PC-3 (cell line): ENCODE results near the gene SYP. TPM values are rescaled to one million over a fixed set of nuclear protein-coding genes. Genes with fewer than 3 reads are reported as not detected.

Source experiments
- ATAC-seq: fragments of 200-7000 bp; cut with Tn5 transposase; 2 replicates; pipeline ENCODE4 v1.9.1; 2020; ENCODE audit warnings: mild to moderate bottlenecking, moderate library complexity
- BruUV-seq: library from RNA; stranded (reverse); fragments of 400-500 nt; replicated peaks from 2 replicates; lab custom pipeline; 2021; lab: Mats Ljungman, UMichigan
- CTCF ChIA-PET: fragments of 300-600 bp; sonication (Branson Sonifier 250); formaldehyde crosslinking; loops from one replicate; lab custom pipeline; 2022; ENCODE audit warnings: antibody characterized with exemption; lab: Charles Lee
- POLR2A ChIA-PET: fragments of 300-600 bp; sonication (Branson Sonifier 250); formaldehyde crosslinking; loops from one replicate; lab custom pipeline; 2022; ENCODE audit warnings: antibody characterized with exemption; ENCODE audit not compliant: unreplicated experiment; lab: Charles Lee
- DNase-seq: peaks from one replicate; pipeline ENCODE4 v3.0.0-alpha.2; 2015
- H2AFZ ChIP-seq: fragments of 300-600 bp; sonication (generic); 2 replicates; pipeline ENCODE4 v1.6.0; 2016; ENCODE audit warnings: antibody characterized with exemption, low read length
- H3F3A ChIP-seq: fragments of 300-600 bp; sonication (generic); one replicate; pipeline ENCODE4 v1.6.0; 2017; ENCODE audit warnings: antibody characterized with exemption, low read length, control low read depth, mild to moderate bottlenecking; ENCODE audit not compliant: unreplicated experiment
- H3K27ac ChIP-seq: fragments of 300-600 bp; sonication (generic); 2 replicates; pipeline ENCODE4 v1.5.1; 2016; ENCODE audit warnings: mild to moderate bottlenecking, low read length
- H3K27me3 ChIP-seq: fragments of 300-600 bp; sonication (generic); 2 replicates; pipeline ENCODE4 v1.6.1; 2016; ENCODE audit warnings: low read length, mixed read lengths
- H3K36me3 ChIP-seq: fragments of 300-600 bp; sonication (generic); 2 replicates; pipeline ENCODE4 v1.6.1; 2016; ENCODE audit warnings: low read depth, mixed run types, low read length, mixed read lengths
- H3K4me1 ChIP-seq: fragments of 300-600 bp; sonication (generic); 2 replicates; pipeline ENCODE4 v1.5.1; 2016; ENCODE audit warnings: low read length; ENCODE audit not compliant: insufficient read depth
- H3K4me2 ChIP-seq: fragments of 300-600 bp; sonication (generic); 2 replicates; pipeline ENCODE4 v1.6.0; 2016; ENCODE audit warnings: low read length
- H3K4me3 ChIP-seq: fragments of 300-600 bp; sonication (generic); 2 replicates; pipeline ENCODE4 v1.5.1; 2016; ENCODE audit warnings: mild to moderate bottlenecking, low read length, mixed read lengths
- H3K79me2 ChIP-seq: fragments of 300-600 bp; sonication (generic); 2 replicates; pipeline ENCODE4 v1.6.1; 2017; ENCODE audit warnings: low read length, mixed read lengths
- H3K9ac ChIP-seq: fragments of 300-600 bp; sonication (generic); 2 replicates; pipeline ENCODE4 v1.6.0; 2016; ENCODE audit warnings: mild to moderate bottlenecking, low read length
- H3K9me2 ChIP-seq: fragments of 300-600 bp; sonication (generic); replicated peaks from 2 replicates; pipeline ENCODE4 v1.6.1; 2016; ENCODE audit warnings: mixed run types, low read length, mixed read lengths
- H3K9me3 ChIP-seq: fragments of 300-600 bp; sonication (generic); 2 replicates; pipeline ENCODE4 v1.6.1; 2016; ENCODE audit warnings: low read length, mixed read lengths
- H4K20me1 ChIP-seq: fragments of 300-600 bp; sonication (generic); 2 replicates; pipeline ENCODE4 v1.6.1; 2016; ENCODE audit warnings: low read length, mixed read lengths
- CTCF ChIP-seq: fragments of 300-600 bp; sonication (generic); conservative IDR thresholded peaks from 2 replicates; pipeline ENCODE4 v1.5.1; 2017; ENCODE audit warnings: antibody characterized with exemption, low read depth, mild to moderate bottlenecking, low read length
- EZH2 ChIP-seq: fragments of 300-600 bp; sonication (generic); IDR thresholded peaks from one replicate; pipeline ENCODE4 v1.6.1; 2017; ENCODE audit warnings: antibody characterized with exemption, mild to moderate bottlenecking, low read length; ENCODE audit not compliant: unreplicated experiment
- EZH2phosphoT487 ChIP-seq: fragments of 300-600 bp; sonication (generic); IDR thresholded peaks from 2 replicates; pipeline ENCODE4 v1.6.1; 2018; ENCODE audit warnings: mild to moderate bottlenecking, antibody characterized with exemption, low read length, borderline replicate concordance
- intact Hi-C: fragments of 100-400 bp; cut with micrococcal nuclease; formaldehyde crosslinking; loops from 2 replicates; pipeline ENCODE4 v1.9.0; 2023
- total RNA-seq: library from RNA; depleted of rRNA; stranded (reverse); fragments of >200 nt; gene quantifications from 2 replicates; pipeline ENCODE4 v1.2.3, GENCODE V29; 2014

SYP gene
- total RNA-seq, 1 experiment from 2014 or later, result 0.47 TPM

GRCh38 chrX:49214996-49215526, 15.1 kb upstream of the SYP start:
- H3K9me3 ChIP-seq, result no peaks in the 10 kb centered on the region
- no peaks in the 10 kb centered on the region for H3K27me3 ChIP-seq
- CTCF ChIA-PET, result no interaction called here
- POLR2A ChIA-PET, result no interaction called here
- intact Hi-C loops, result no loop called here
- no peaks in the 10 kb centered on the region for H3K79me2 ChIP-seq
- DNase-seq (no peak), ATAC-seq (no peak)
- H3K9ac ChIP-seq, result no peak overlapping the region
- no peaks in the 10 kb centered on the region for H3F3A ChIP-seq
- no peak overlapping the region for H3K4me3 ChIP-seq
- no peak overlapping the region for H3K4me2 ChIP-seq
- TF ChIP-seq EZH2phosphoT487, result no peak
- no peak for TF ChIP-seq EZH2
- no peak for TF ChIP-seq CTCF
- no peaks in the 10 kb centered on the region for H3K4me1 ChIP-seq
- no peaks in the 10 kb centered on the region for H3K36me3 ChIP-seq
- H2AFZ ChIP-seq, result no peak overlapping the region
- no peaks in the 10 kb centered on the region for H4K20me1 ChIP-seq
- H3K27ac ChIP-seq, result no peak overlapping the region
- no peaks in the 10 kb centered on the region for H3K9me2 ChIP-seq
- no TSS peak for BruUV-seq

- H2AFZ ChIP-seq, result no peak overlapping the region
- no peak overlapping the region for H3K4me2 ChIP-seq
- CTCF ChIA-PET, result no interaction called here
- no peak overlapping the region for H3K27ac ChIP-seq
- H3F3A ChIP-seq, result no peaks in the 10 kb centered on the region
- no peaks in the 10 kb centered on the region for H3K9me3 ChIP-seq
- intact Hi-C loops, result no loop called here
- BruUV-seq, result no TSS peak
- no peaks in the 10 kb centered on the region for H3K36me3 ChIP-seq
- H4K20me1 ChIP-seq, result no peaks in the 10 kb centered on the region
- H3K9ac ChIP-seq, result no peak overlapping the region
- H3K27me3 ChIP-seq, result no peaks in the 10 kb centered on the region
- no peak overlapping the region for H3K4me3 ChIP-seq
- DNase-seq (no peak), ATAC-seq (no peak)
- no peaks in the 10 kb centered on the region for H3K79me2 ChIP-seq
- H3K4me1 ChIP-seq, result no peaks in the 10 kb centered on the region
- no peaks in the 10 kb centered on the region for H3K9me2 ChIP-seq
- TF ChIP-seq EZH2, result no peak
- no peak for TF ChIP-seq EZH2phosphoT487
- no peak for TF ChIP-seq CTCF
- POLR2A ChIA-PET, result no interaction called here
Observed at GRCh38 chrX:49214416-49214815, 14.4 kb upstream of the SYP start.

- Histone ChIP-seq H3K4me1 (no peaks in the 10 kb centered on the region), H3K36me3 (no peaks in the 10 kb centered on the region), H3K9me3 (no peaks in the 10 kb centered on the region), H3K79me2 (no peaks in the 10 kb centered on the region), H2AFZ (no peak overlapping the region), H3K9me2 (no peaks in the 10 kb centered on the region), H3K27ac (no peak overlapping the region), H3F3A (no peaks in the 10 kb centered on the region), H3K27me3 (no peaks in the 10 kb centered on the region), H3K9ac (no peak overlapping the region), H3K4me2 (no peak overlapping the region), H3K4me3 (no peak overlapping the region), H4K20me1 (no peaks in the 10 kb centered on the region)
- no TSS peak for BruUV-seq
- ChIA-PET CTCF (no interaction called here), POLR2A (no interaction called here)
- intact Hi-C loops, result no loop called here
- TF ChIP-seq EZH2phosphoT487, result no peak
- no peak for TF ChIP-seq EZH2
- no peak for TF ChIP-seq CTCF
- DNase-seq (no peak), ATAC-seq (no peak)
Observed at GRCh38 chrX:49212861-49213260, 12.9 kb upstream of the SYP start.
